Nephron progenitor cell (in vitro differentiated cells): ENCODE data around the gene HS6ST3.

ENCODE experiments used
- DNase-seq: peaks from one replicate; pipeline ENCODE4 v3.0.0; 2021
- H3K27ac Mint-ChIP-seq: 2 replicates; pipeline ENCODE4 v1.8.0; 2021; ENCODE audit warnings: mild to moderate bottlenecking, moderate library complexity, mixed read lengths
- H3K27me3 Mint-ChIP-seq: 2 replicates; pipeline ENCODE4 v1.8.0; 2021; ENCODE audit warnings: mild to moderate bottlenecking, low read depth, mixed read lengths; ENCODE audit not compliant: poor library complexity
- H3K36me3 Mint-ChIP-seq: 2 replicates; pipeline ENCODE4 v1.8.0; 2021; ENCODE audit warnings: low read depth, mixed read lengths
- H3K4me1 Mint-ChIP-seq: 2 replicates; pipeline ENCODE4 v1.8.0; 2021; ENCODE audit warnings: mixed read lengths
- H3K4me3 Mint-ChIP-seq: 2 replicates; pipeline ENCODE4 v1.8.0; 2021; ENCODE audit warnings: mild to moderate bottlenecking, moderate library complexity, mixed read lengths
- H3K9me3 Mint-ChIP-seq: 2 replicates; pipeline ENCODE4 v1.8.0; 2021; ENCODE audit warnings: mild to moderate bottlenecking, moderate library complexity, mixed read lengths
- CTCF ChIP-seq: fragments of 200-600 bp; sonication (generic); IDR thresholded peaks from 2 replicates; pipeline ENCODE4 v1.5.0; 2021; ENCODE audit warnings: antibody characterized with exemption

HS6ST3 gene

DNA sequence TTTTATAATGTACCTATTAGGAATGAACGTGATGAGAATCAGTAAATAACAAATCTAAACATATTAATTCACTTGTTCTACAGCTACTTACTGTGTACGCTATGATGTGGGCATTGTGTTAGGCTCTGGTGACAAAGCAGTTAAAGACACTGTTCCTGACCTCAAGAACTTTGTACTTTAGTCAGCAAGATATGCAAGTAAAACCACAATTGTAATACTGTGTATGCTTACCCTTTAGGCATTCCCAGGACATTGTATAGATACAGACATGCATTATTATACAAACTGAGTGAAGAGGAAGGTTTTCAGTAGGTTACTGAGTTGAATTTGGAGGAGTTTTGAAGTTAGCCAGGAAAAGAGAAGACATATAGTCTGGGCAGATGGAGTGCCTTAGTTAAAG lies 435.8 kb downstream of the HS6ST3 start:
- Mint-ChIP-seq H3K9me3 (peaks cover 6% of the 10 kb centered on the region), H3K4me1 (no peaks in the 10 kb centered on the region), H3K36me3 (no peaks in the 10 kb centered on the region), H3K27me3 (peaks cover 8% of the 10 kb centered on the region), H3K27ac (no peak overlapping the region), H3K4me3 (no peak overlapping the region)
- DNase-seq = no peak
- TF ChIP-seq CTCF = no peak

- no peak for DNase-seq
- no peak for TF ChIP-seq CTCF
- H3K4me3 Mint-ChIP-seq = no peak overlapping the region
- H3K9me3 Mint-ChIP-seq = no peaks in the 10 kb centered on the region
- H3K27me3 Mint-ChIP-seq = peaks cover 3% of the 10 kb centered on the region
- no peaks in the 10 kb centered on the region for H3K4me1 Mint-ChIP-seq
- H3K27ac Mint-ChIP-seq = no peak overlapping the region
- H3K36me3 Mint-ChIP-seq = no peaks in the 10 kb centered on the region
Observed at GRCh38 chr13:96527497-96527896, 437.6 kb downstream of the HS6ST3 start.

DNA sequence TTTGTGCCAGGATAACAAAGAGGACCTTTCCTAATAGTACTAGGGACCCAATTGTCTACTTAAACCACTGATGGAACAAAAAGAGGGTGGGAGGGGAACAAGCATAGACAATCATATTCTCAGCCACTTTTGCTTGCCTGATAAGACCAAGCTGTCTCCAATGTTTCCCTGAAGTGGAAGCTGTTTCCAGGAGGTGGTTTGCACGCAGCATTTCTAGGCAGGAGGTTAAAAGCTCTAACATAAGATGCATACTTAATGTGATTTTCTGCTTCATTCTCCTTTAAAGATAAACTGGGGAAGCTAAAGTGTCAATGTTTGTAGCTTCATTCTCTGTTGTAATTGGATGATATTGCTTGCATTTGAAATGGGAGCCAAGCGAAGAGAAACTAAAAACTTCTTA lies 442.9 kb downstream of the HS6ST3 start:
- H3K27ac Mint-ChIP-seq = no peak overlapping the region
- no peaks in the 10 kb centered on the region for H3K36me3 Mint-ChIP-seq
- no peak for TF ChIP-seq CTCF
- H3K27me3 Mint-ChIP-seq = peaks cover 2% of the 10 kb centered on the region
- no peaks in the 10 kb centered on the region for H3K9me3 Mint-ChIP-seq
- H3K4me1 Mint-ChIP-seq = no peaks in the 10 kb centered on the region
- no peak overlapping the region for H3K4me3 Mint-ChIP-seq
- no peak for DNase-seq

GRCh38 chr13:96533408-96533807 lies 443.5 kb downstream of the HS6ST3 start:
- TF ChIP-seq CTCF = no peak
- H3K27me3 Mint-ChIP-seq = peaks cover 2% of the 10 kb centered on the region
- H3K4me3 Mint-ChIP-seq = no peak overlapping the region
- DNase-seq = no peak
- H3K4me1 Mint-ChIP-seq = no peaks in the 10 kb centered on the region
- H3K9me3 Mint-ChIP-seq = no peaks in the 10 kb centered on the region
- no peak overlapping the region for H3K27ac Mint-ChIP-seq
- H3K36me3 Mint-ChIP-seq = no peaks in the 10 kb centered on the region

DNA sequence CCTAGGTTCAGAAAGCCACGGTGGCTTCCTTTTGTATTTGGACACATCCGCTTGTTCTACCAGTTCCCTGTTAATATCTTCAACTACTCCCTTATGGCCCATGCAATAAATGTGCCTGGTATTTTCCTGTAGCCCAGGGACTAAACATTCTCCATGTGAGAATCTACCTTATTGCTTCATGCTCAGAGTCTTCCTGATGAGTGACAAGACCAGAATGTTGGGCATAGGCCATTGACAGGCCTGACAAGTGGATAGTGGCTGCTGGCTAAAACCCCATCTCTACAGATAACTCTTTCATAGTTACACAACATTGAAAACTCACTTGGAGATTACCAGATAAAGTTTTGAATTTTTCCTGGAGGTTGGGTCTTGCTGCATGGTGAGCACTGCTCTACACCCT lies 449.9 kb downstream of the HS6ST3 start:
- no peaks in the 10 kb centered on the region for H3K4me1 Mint-ChIP-seq
- no peak overlapping the region for H3K4me3 Mint-ChIP-seq
- DNase-seq = no peak
- peak overlapping the region; percentile 53 for H3K27ac Mint-ChIP-seq
- no peaks in the 10 kb centered on the region for H3K9me3 Mint-ChIP-seq
- H3K36me3 Mint-ChIP-seq = no peaks in the 10 kb centered on the region
- H3K27me3 Mint-ChIP-seq = peaks cover 4% of the 10 kb centered on the region
- TF ChIP-seq CTCF = no peak

DNA sequence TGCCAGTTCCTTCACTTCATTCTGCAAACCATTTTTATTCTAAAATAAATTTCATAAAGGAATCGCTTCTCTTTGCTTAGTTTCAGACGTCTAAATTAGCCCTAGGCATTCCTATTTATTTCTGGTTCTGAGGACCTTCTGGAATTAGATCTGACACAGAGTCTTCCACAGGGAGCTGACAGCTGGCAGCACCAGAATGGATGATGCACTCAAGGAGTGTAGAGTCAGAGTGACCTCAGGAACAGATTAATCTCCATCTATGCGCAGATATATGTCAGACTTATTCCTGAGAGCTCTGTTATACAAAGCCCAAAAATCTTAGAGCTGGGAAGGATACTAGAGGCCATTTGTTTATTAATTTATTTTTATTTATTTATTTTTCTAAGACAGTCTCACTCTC lies 450.8 kb downstream of the HS6ST3 start:
- Mint-ChIP-seq H3K4me3 (no peak overlapping the region), H3K36me3 (no peaks in the 10 kb centered on the region), H3K27ac (peak overlapping the region; percentile 64), H3K4me1 (no peaks in the 10 kb centered on the region), H3K27me3 (peaks cover 3% of the 10 kb centered on the region), H3K9me3 (no peaks in the 10 kb centered on the region)
- no peak for DNase-seq
- TF ChIP-seq CTCF = no peak
